EL (cell line): ENCODE results near the gene KIF5A.
A peak's percentile ranks its signal among the peaks of the same experiment; 100 is the strongest.
"Not testable (repeated sequence)": the region's sequence is repeated elsewhere in the genome, so short reads cannot be mapped to it uniquely, and the experiment has no call there.

Experiments used
- DNase-seq: peaks from one replicate; pipeline ENCODE4 v3.0.0-alpha.2; 2016

KIF5A gene

GRCh38 chr12:57549909-57550640, at the start of gene KIF5A:
Gene KIF5A (plus strand): TSS chr12:57550044. CDS start chr12:57550272, 228 bp downstream.
- peak; percentile 39 for DNase-seq

DNA sequence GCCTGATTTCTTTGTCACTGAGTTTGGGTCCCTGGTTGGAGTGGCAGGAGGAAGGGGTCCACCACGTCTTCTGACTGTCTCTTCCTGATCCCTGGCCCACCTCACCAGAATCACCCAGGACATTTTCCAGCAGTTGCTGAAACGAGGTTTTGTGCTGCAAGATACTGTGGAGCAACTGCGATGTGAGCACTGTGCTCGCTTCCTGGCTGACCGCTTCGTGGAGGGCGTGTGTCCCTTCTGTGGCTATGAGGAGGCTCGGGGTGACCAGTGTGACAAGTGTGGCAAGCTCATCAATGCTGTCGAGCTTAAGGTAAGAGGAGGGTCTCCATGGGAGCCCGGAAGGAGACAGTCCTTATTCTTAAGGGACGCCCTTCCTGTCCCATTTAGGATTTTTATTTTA, 49.6 kb upstream of the KIF5A start:
- DNase-seq: no peak

DNA sequence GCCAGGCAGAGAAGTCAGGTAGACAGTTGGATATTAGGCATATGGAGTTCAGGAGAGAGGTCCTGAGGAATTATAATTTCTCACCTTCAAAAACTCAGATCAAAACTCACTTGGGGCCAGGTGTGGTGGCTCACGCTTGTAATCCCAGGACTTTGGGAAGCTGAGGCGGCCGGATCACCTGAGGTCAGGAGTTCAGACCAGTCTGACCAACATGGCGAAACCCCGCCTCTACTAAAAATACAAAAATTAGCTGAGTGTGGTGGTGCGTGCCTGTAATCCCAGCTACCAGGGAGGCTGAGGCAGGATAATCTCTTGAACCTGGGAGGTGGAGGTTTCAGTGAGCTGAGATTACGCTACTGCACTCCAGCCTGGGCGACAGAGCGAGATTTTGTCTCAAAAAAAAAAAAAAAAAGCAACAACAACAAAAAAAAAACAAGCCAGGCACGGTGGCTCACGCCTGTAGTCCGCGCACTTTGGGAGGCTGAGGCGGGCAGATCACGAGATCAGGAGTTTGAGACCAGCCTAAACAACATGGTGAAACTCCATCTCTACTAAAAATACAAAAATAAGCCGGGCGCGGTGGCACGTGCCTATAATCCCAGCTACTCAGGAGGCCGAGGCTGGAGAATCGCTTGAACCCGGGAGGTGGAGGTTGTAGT, 47.4 kb upstream of the KIF5A start:
- not testable (repeated sequence) for DNase-seq

- DNase-seq: not testable (repeated sequence)
Observed at GRCh38 chr12:57506541-57506940, 43.3 kb upstream of the KIF5A start.

DNA sequence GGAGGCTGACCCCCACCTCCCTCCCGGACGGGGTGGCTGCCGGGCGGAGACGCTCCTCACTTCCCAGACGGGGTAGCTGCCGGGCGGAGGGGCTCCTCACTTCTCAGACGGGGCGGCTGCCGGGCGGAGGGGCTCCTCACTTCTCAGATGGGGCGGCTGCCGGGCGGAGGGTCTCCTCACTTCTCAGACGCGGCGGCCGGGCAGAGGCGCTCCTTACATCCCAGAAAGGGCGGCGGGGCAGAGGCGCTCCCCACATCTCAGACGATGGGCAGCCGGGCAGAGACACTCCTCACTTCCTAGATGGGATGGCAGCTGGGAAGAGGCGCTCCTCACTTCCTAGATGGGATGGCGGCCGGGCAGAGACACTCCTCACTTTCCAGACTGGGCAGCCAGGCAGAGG, 42.0 kb upstream of the KIF5A start:
- not testable (repeated sequence) for DNase-seq

DNA sequence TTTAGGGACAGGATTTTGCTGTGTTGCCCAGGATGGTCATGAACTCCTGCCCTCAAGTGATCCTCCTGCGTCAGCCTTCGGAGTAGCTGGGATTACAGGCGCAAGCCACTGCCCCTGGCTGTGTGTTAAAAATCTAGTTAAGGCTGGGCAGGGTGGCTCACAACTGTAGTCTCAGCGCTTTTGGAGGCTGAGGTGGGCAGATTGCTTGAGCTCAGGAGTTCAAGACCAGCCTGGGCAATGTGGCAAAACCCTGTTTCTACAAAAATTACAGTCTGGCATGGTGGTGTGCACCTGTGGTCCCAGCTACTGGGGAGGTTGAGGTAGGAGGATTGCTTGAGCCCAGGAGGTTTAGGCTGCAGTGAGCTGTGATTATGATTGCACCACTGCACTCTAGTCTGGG, 38.7 kb upstream of the KIF5A start:
- DNase-seq: no peak

GRCh38 chr12:57511588-57512325, 38.1 kb upstream of the KIF5A start:
- no peak for DNase-seq

DNA sequence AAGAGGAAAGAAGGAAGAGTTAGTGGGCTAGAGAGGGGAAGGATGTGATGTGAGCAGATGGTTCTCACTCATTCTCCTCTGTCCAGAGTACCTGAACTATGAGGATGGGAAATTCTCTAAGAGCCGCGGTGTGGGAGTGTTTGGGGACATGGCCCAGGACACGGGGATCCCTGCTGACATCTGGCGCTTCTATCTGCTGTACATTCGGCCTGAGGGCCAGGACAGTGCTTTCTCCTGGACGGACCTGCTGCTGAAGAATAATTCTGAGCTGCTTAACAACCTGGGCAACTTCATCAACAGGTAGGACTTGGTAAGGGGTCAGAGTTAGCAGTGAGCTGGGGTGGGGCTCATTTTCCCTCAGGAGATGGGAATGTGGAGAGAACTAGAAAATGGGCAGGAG, 37.2 kb upstream of the KIF5A start:
- no peak for DNase-seq

- no peak for DNase-seq
Observed at GRCh38 chr12:57513266-57513665, 36.6 kb upstream of the KIF5A start.

- not testable (repeated sequence) for DNase-seq
Observed at GRCh38 chr12:57513677-57514076, 36.2 kb upstream of the KIF5A start.

DNA sequence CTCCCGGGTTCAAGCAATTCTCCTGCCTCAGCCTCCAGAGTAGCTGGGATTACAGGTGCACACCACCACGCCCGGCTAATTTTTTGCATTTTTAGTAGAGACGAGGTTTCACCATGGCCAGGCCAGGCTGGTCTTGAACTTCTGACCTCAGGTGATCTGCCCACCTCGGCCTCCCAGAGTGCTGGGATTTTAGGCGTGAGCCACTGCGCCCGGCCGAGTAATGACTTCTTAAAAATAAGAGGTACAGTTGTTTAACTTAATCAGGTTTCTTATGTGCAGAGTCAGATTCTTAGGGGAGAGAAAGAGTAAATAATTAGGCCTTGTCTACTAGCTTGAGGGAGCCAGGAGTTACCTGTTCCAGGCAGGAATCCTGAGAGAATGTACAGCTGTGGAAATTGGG, 35.6 kb upstream of the KIF5A start:
- DNase-seq: not testable (repeated sequence)

- DNase-seq: no peak
Observed at GRCh38 chr12:57514720-57515407, 35.0 kb upstream of the KIF5A start.

- DNase-seq: no peak
Observed at GRCh38 chr12:57515408-57515933, 34.4 kb upstream of the KIF5A start.

DNA sequence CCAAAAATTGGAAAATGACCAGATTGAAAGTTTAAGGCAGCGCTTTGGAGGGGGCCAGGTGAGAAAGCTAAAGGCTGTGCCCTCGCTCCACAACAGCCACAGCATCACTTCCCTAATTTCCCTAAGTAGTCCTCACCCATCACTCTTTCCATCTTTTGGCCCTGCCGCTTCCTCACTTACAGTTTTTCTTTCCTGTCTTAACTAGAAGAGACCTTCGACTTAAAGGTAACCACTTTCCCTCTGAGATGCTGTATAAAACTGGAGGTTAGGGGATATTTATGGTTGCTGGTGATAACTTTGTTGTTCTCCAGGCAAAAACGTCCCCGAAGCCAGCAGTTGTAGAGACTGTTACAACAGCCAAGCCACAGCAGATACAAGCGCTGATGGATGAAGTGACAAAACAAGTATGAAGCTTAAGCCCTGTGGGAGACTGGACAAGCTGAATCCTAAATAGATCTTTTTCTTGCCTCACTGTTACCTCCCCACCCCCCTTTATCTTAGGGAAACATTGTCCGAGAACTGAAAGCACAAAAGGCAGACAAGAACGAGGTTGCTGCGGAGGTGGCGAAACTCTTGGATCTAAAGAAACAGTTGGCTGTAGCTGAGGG, 33.8 kb upstream of the KIF5A start:
- DNase-seq: no peak

GRCh38 chr12:57516617-57517153, 33.2 kb upstream of the KIF5A start:
- no peak for DNase-seq

DNA sequence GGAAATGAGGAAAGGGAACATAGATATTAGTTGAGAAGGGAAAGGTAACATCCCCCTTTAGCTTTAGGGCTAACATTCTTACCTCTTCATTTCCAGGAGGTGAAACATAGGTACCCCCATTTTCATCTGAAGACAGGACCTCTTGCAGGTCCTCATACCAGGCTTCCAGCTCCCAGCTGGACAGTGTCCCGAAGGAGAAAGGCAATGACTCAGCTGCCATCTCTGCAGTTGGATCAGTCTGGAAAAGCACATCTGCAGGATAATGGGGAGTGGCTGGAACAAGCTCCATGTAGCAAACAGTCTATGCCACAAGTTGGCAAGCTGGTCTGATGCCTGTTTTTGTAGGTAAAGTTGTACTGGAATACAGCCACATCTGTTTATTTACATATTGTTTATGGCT, 32.7 kb upstream of the KIF5A start:
- DNase-seq: peak; percentile 72

DNA sequence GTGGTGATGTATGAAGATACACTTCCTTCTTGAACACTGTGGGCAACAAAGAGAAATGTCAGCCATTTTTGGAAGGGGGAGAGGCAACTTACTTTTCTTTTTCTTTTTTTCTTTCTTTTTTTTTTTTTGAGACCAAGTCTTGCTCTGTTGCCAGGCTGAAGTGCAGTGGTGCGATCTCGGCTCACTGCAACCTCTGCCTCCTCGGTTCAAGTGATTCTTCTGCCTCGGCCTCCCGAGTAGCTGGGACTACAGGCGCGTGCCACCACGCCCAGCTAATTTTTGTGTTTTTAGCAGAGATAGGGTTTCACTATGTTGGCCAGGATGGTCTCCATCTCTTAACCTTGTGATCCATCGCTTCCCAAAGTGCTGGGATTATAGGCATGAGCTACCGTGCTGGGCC, 32.1 kb upstream of the KIF5A start:
- DNase-seq: not testable (repeated sequence)

DNA sequence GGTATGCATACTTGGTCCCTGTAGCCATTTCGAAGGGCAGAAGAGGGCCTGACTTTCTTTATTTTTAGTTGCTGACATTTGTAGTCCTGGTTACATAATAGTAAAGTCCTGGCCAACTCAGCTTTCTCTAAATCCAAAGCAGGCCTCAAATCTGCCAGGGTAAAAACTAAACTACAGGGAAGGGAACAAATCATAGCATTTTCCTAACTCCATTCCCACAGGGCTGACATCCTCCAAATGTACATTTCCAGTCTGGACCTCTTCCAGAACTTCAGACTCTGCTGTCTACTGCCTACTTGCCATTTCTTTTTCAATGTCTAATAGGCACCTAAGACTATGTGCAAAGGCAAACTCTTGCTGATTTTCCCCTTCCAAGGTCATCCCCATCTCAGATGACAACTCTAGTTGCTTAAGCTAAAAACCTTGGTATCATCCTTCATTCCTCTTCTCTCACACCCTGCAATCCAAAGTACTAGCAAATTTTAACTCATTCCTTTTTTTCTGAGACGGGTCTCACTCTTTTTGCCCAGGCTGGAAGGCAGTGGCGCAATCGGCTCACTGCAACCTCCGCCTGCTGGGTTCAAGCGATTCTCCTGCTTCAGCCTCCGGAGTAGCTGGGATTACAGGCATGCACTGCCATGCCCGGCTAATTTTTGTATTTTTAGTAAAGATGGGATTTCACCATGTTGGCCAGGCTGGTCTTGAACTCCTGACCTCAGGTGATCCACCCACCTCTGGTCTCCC, 31.5 kb upstream of the KIF5A start:
- DNase-seq: no peak

GRCh38 chr12:57518920-57519795, 30.7 kb upstream of the KIF5A start:
- DNase-seq: peak; percentile 43

GRCh38 chr12:57519796-57520052, 30.1 kb upstream of the KIF5A start:
- DNase-seq: no peak
